A549 (cell line): Measurements from ENCODE around the gene MTOR. TPM values are rescaled to one million over a fixed set of nuclear protein-coding genes. Genes with fewer than 3 reads are reported as not detected.
"Not testable (repeated sequence)": the region's sequence is repeated elsewhere in the genome, so short reads cannot be mapped to it uniquely, and the experiment has no call there.

Experiments
- ATAC-seq, 2 experiments: fragments of 200-7000 bp in 1 of 2; fragments of >200 bp in 1 of 2; cut with Nextera tagmentation in 1 of 2; cut with Tn5 transposase in 1 of 2; 3 replicates each; pipeline versions ENCODE4 v1.8.0 to v1.9.1; 2018 to 2020; ENCODE audit warnings: mild to moderate bottlenecking in 1 of 2, moderate library complexity in 1 of 2
- CTCF ChIA-PET: fragments of 300-600 bp; sonication (Branson Sonifier 250); formaldehyde crosslinking; extraction: SDS; loops from one replicate; lab custom pipeline; 2021; ENCODE audit warnings: antibody characterized with exemption, inconsistent platforms; lab: Yijun Ruan, JAX
- POLR2A ChIA-PET: fragments of 350-600 bp; formaldehyde crosslinking; extraction: SDS; loops from one replicate; lab custom pipeline; 2021; ENCODE audit warnings: antibody characterized with exemption, inconsistent platforms; lab: Yijun Ruan, JAX
- DNase-seq, 2 experiments: peaks; one replicate each; pipeline versions ENCODE4 v3.0.0 to v3.0.0-alpha.2; 2011 to 2016; ENCODE audit warnings: low read depth in 1 of 2, low spot score in 1 of 2
- FAIRE-seq: peaks from 2 replicates; lab custom pipeline; 2011; peaks lifted over from hg19 to GRCh38; lab: Jason Lieb, UNC
- H3K27ac ChIP-seq, 2 experiments: fragments of >200 bp; sonication (Bioruptor Twin); formaldehyde crosslinking; 3 replicates each; pipeline ENCODE4 v1.5.1; 2016 to 2017
- H3K4me1 ChIP-seq: fragments of >200 bp; sonication (Bioruptor Twin); formaldehyde crosslinking; 3 replicates; pipeline ENCODE4 v1.6.1; 2016
- H3K4me2 ChIP-seq: fragments of >200 bp; sonication (Bioruptor Twin); formaldehyde crosslinking; 3 replicates; pipeline ENCODE4 v1.6.1; 2016
- H3K4me3 ChIP-seq: fragments of >200 bp; sonication (Bioruptor Twin); formaldehyde crosslinking; 3 replicates; pipeline ENCODE4 v1.5.1; 2016
- H3K9me3 ChIP-seq: fragments of >200 bp; sonication (Bioruptor Twin); formaldehyde crosslinking; 3 replicates; pipeline ENCODE4 v1.6.1; 2016
- BCL3 ChIP-seq: fragments of >200 bp; sonication (Bioruptor Twin); formaldehyde crosslinking; IDR thresholded peaks from 3 replicates; pipeline ENCODE4 v1.6.1; 2016
- CBX2 ChIP-seq: fragments of 200-600 bp; sonication (generic); IDR thresholded peaks from 2 replicates; pipeline ENCODE4 v1.6.1; 2016; ENCODE audit warnings: low read depth, mild to moderate bottlenecking, borderline replicate concordance
- CBX8 ChIP-seq: fragments of 200-600 bp; sonication (generic); IDR thresholded peaks from 2 replicates; pipeline ENCODE4 v1.6.1; 2016
- CHD4 ChIP-seq: fragments of 200-600 bp; sonication (generic); IDR thresholded peaks from 2 replicates; pipeline ENCODE4 v1.6.1; 2016; ENCODE audit warnings: antibody characterized with exemption, mild to moderate bottlenecking, borderline replicate concordance
- CTCF ChIP-seq: fragments of >200 bp; sonication (Bioruptor Twin); formaldehyde crosslinking; IDR thresholded peaks from 3 replicates; pipeline ENCODE4 v1.5.1; 2016
- EHF ChIP-seq: fragments of 250-450 bp; sonication (Bioruptor Pico); IDR thresholded peaks from 2 replicates; pipeline ENCODE4 v1.5.0; 2020; ENCODE audit warnings: mild to moderate bottlenecking
- GATA3 ChIP-seq: IDR thresholded peaks from 2 replicates; pipeline ENCODE4 v1.6.1; 2012; ENCODE audit warnings: borderline replicate concordance
- HES2 ChIP-seq: fragments of >200 bp; sonication (Bioruptor Twin); formaldehyde crosslinking; IDR thresholded peaks from 2 replicates; pipeline ENCODE4 v1.6.1; 2016
- HMGXB4 ChIP-seq: fragments of 250-450 bp; sonication (Bioruptor Pico); IDR thresholded peaks from 2 replicates; pipeline ENCODE4 v1.5.0; 2021; ENCODE audit warnings: mild to moderate bottlenecking, moderate library complexity, borderline replicate concordance
- MAFK ChIP-seq: fragments of 450-650 bp; IDR thresholded peaks from 2 replicates; pipeline ENCODE4 v1.6.1; 2014; ENCODE audit not compliant: partially characterized antibody
- PBX3 ChIP-seq: IDR thresholded peaks from 2 replicates; pipeline ENCODE4 v1.6.1; 2012
- RCOR1 ChIP-seq: fragments of 150-350 bp; IDR thresholded peaks from 2 replicates; pipeline ENCODE4 v1.6.1; 2014; ENCODE audit warnings: antibody characterized with exemption, low read length, low read depth
- ZC3H11A ChIP-seq: fragments of 450-650 bp; IDR thresholded peaks from 2 replicates; pipeline ENCODE4 v1.6.1; 2014; ENCODE audit warnings: antibody characterized with exemption, mild to moderate bottlenecking
- ZFP36 ChIP-seq: fragments of 450-650 bp; IDR thresholded peaks from 2 replicates; pipeline ENCODE4 v1.6.1; 2014; ENCODE audit warnings: borderline replicate concordance; ENCODE audit not compliant: partially characterized antibody
- ZNF302 ChIP-seq: fragments of 250-450 bp; sonication (Bioruptor Pico); IDR thresholded peaks from 2 replicates; pipeline ENCODE4 v1.9.0; 2021; ENCODE audit warnings: inconsistent platforms, mild to moderate bottlenecking, moderate library complexity
- WGBS: methylation state at CpG from one replicate; pipeline ENCODE4 v1.1.6; 2017; ENCODE audit errors: missing lambda C conversion rate; 5-methylcytosine and 5-hydroxymethylcytosine counted together
- polyA plus RNA-seq, 4 experiments: library from polyadenylated mRNA; depleted of rRNA in 3 of 4; stranded (reverse); fragments of >200 nt; fragmentation: RNase III in 1 of 4; extraction: RNeasy Plus Mini Kit Qiagen cat#74134 plus additional on column Dnase treatment in 1 of 4; gene quantifications; 2 replicates in 3 of 4; 3 replicates in 1 of 4; pipeline ENCODE4 v1.2.3, GENCODE V29; 2011 to 2017

Gene MTOR
- polyA plus RNA-seq, 2 of the 4 experiments (the other 2 are of a cell fraction): 15.7 to 28.5 TPM

GRCh38 chr1:11299225-11299574 is 36.8 kb upstream of the MTOR start:
- no peak for FAIRE-seq
- TF ChIP-seq CTCF: no peak
- TF ChIP-seq EHF (CRISPR knock-in tag): no peak
- no peak for TF ChIP-seq RCOR1
- TF ChIP-seq MAFK: no peak
- TF ChIP-seq CHD4: no peak
- no peak for TF ChIP-seq BCL3
- no peak for TF ChIP-seq CBX8
- no peak for TF ChIP-seq ZNF302 (CRISPR knock-in tag)
- TF ChIP-seq CBX2: no peak
- TF ChIP-seq PBX3: no peak
- TF ChIP-seq HES2: no peak
- no peak for TF ChIP-seq ZFP36
- no peak for TF ChIP-seq GATA3
- TF ChIP-seq, all 56 proteins: peak for 0
- no peak overlapping the region for H3K4me3 ChIP-seq
- H3K9me3 ChIP-seq: no peaks in the 10 kb centered on the region
- no peak overlapping the region for H3K4me2 ChIP-seq
- ChIA-PET CTCF (no interaction called here), POLR2A (no interaction called here)
- ATAC-seq (no peak), DNase-seq (no peak)
- no peak overlapping the region for H3K27ac ChIP-seq
- H3K4me1 ChIP-seq: no peaks in the 10 kb centered on the region
- WGBS: 84% methylated on average over 7 of the region's 10 CpGs

GRCh38 chr1:11298390-11299224 is 36.3 kb upstream of the MTOR start:
- Histone ChIP-seq H3K4me1 (no peaks in the 10 kb centered on the region), H3K4me3 (no peak overlapping the region), H3K9me3 (no peaks in the 10 kb centered on the region), H3K4me2 (no peak overlapping the region), H3K27ac (no peak overlapping the region)
- DNase-seq: no peak
- CTCF ChIA-PET: no interaction called here
- FAIRE-seq: no peak
- ATAC-seq: no peak; a peak in 1 of 6 replicates
- WGBS: 93% methylated on average over 11 of the region's 12 CpGs
- TF ChIP-seq HMGXB4 (CRISPR knock-in tag) (no peak), ZC3H11A (peak; percentile 57)
- POLR2A ChIA-PET: no interaction called here

- WGBS: 90% methylated on average over 3 of the region's 5 CpGs
- H3K4me2 ChIP-seq, POLR2A ChIA-PET, ATAC-seq, FAIRE-seq, DNase-seq, H3K27ac ChIP-seq, H3K4me3 ChIP-seq, H3K9me3 ChIP-seq, CTCF ChIA-PET, H3K4me1 ChIP-seq: not testable (repeated sequence)
Measured at GRCh38 chr1:11297774-11298173, 35.4 kb upstream of the MTOR start.
